Activated CD8-positive, alpha-beta memory T cell treated with anti-CD3 and anti-CD28 coated beads, Interleukin-2, amount 50 U/mL, for 4 hours (primary cell): Measurements from ENCODE around the gene SLC8A1.

Experiments
- DNase-seq: peaks from one replicate; pipeline ENCODE4 v3.0.0-alpha.2; 2020

Gene SLC8A1

DNA sequence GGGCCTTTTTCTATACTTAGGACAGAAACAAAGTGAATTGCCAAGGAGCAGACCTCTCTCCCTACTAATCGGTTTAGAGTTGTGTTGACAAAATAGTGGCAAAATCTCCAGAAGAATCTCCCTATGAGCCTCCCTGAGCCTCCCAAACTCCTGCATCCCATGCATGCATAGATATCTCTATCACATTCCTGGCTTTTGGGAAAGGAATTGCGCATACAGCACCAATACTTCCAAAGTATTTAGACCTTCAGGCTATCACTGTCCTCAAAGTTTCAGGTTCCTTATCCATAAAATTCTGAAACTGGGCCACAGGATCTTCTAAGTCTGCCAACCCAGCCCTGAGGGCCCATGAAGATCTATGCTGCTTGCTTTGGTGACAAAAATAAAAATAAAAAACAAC lies 152.1 kb downstream of the SLC8A1 start:
- no peak for DNase-seq

DNA sequence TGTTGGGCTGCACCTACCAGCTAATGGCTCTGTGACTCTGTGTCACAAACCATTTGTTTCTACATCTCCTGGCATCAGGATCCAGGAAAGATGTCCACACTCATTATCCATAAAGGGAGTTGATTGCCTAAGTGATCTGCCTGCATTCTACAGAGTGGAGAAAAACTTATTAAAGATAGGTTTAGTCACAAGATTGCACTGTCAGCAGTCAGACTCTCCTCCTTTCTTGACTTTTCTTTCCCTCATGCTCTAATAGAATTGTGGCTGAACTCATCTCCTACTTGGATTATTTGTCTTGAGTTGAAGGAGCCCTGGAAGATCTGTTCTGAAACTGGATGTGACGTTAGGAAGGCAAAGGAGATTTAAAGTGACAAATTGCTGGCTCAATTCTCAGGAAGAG lies 152.7 kb downstream of the SLC8A1 start:
- DNase-seq = no peak

- no peak for DNase-seq
Measured at GRCh38 chr2:40298026-40298425, 153.9 kb downstream of the SLC8A1 start.

DNA sequence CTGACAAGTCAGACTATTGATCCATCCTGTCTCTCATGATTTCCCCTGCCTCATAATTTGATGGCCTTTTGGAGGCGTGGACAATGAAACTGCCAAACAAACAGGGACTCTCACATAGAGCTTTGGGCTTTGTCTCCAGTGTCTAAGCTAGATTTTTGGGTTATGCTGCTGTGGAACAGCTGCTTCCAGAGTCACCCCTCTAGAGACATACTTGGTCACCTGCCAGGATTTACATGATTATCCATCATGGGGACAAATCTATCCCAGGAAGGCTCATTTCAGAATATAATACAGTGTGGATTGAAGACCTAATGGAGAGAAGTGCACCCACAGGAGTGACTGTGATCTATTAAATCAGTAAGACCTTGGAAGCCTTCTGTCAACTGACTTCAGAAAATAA lies 159.6 kb downstream of the SLC8A1 start:
- no peak for DNase-seq

DNA sequence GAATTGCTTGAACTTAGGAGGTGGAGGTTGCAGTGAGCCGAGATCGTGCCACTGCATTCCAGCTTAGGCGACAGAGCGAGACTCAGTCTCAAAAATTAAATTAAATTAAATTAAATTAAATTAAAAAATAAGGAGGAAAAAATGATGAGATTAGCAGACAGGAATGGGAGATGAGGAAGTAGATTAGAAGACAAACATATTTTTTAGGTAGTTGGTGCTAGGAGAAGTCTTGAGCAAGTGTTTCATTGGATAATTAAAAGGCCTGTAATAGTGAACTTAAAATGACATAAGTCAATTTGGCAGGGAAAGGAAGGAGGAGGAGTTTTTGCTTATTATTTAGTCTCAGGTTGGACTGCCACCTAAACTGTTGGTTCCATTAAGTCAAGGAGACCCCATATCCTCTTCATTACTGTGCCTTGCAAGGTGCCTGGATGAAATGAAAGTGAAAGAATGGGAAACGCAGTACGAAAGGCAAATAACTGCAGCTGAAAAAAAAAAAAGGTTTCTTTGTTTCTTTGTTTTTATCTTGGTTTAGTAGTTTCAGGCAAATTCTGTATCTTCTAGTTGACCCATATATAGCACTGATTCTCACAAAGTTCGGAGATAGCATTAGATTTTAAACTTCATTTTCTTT lies 162.0 kb downstream of the SLC8A1 start:
- no peak for DNase-seq

DNA sequence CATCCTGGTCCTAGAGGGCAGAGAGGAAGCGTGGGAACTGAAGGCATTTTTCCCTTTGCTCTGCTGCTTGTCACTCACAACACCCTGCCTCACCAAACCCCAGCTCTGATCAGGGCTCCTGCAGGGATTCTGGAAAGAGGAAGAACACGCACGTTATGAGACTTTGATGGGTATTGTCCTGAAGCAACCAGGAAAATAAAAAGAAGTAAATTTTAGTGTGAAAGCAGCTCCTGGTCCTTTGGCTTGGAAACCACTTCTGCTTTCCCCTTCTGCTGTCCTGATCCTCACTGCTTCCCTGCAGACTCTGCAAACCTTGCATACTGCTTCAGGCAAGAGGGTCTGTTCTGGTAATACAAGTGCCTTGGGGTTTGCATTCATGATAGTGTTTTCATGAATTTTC lies 164.1 kb downstream of the SLC8A1 start:
- DNase-seq = no peak

DNA sequence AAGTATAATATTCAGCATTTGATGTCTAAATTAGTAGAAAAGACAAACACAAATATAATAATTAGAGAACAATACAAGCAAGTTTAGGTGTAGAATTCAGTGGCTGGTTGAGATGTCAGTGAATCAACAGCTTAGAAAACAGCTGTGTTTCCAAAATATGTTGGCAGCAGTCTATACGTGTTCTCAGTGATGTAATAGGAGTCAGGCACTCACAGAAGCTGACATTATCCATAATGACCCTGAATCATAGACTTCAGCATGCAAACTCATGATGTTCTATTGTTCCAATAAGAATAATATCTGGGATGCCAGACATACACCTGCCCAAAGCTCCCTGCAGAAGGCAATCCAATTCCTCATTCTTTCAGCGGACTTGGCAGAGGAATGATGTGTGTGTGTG lies 164.7 kb downstream of the SLC8A1 start:
- DNase-seq = no peak

DNA sequence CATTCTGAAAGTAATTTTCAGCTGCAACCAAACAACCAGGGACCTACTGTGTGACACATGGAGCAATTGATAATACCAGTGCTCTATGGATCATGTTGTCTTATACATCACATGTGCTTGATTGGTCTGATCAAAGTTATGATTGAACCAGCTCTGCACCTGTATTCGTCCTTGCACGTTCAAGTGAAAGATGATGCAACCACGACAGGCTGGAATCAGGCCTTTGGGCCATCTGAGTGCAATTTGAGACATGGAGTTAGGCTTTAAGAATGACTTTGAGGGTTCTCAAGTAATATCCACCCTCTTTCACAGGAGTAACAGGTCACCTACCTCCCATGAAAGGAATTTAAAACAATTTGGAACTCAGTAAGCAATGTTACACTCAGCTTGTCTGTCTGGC lies 165.2 kb downstream of the SLC8A1 start:
- DNase-seq = no peak

DNA sequence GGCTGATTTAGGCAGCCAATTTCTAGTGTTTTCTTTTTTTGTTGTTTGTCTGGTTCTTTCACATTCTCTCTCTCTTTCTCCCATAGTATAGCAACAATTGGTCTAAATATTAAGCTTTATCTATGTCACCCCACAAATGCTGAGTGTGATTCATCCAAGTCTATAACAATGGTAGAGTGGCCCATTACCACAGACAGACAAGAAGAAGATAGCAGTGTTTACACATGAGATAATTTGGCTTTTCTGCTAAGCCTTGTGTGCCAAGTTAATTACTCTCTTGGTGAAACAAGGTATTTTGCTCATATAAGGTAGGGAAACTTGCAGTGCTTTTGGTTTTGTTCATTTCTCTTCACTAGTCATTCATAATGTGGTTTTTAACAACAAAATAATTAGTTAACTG lies 166.5 kb downstream of the SLC8A1 start:
- no peak for DNase-seq

DNA sequence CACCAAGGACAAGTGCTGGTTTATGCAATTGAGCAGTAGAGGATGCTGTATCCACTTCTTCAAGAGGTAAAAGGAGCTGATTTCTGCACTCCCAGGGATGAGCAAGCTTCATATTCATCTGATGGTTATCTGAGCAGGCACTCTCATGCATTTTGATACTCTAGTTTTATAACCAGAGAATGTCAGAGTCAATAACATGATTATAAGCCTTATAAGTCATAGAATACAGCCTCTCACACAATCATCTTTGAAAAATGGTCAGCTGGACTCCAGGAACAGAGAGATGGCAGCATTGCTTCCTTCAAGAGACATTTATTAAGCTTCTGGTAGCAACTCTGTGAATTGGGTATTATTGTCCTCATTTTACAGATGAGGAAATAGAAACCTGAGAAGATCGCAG lies 167.1 kb downstream of the SLC8A1 start:
- DNase-seq = no peak

GRCh38 chr2:40283111-40283909 lies 168.6 kb downstream of the SLC8A1 start:
- no peak for DNase-seq

- no peak for DNase-seq
Measured at GRCh38 chr2:40282428-40282827, 169.5 kb downstream of the SLC8A1 start.

- DNase-seq = no peak
Measured at GRCh38 chr2:40281021-40281940, 170.6 kb downstream of the SLC8A1 start.

DNA sequence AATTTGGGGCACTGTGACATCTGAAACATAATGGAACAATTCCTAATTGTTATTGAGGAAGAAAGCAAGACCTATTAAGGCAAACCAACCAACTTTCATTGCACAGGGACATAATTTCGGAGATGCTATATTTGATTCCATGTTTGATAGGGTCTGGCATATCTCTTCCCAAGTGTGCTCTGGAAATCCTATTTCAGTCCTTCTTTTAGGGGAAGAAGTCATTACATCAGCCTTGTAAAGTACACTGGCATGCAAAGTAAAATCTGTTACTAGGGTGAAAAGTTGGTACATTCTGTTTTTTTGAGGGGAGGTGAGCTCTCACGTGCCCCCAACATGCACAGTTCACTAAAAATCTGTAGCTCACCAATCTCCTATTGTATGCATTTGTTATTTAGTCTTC lies 172.4 kb downstream of the SLC8A1 start:
- no peak for DNase-seq

DNA sequence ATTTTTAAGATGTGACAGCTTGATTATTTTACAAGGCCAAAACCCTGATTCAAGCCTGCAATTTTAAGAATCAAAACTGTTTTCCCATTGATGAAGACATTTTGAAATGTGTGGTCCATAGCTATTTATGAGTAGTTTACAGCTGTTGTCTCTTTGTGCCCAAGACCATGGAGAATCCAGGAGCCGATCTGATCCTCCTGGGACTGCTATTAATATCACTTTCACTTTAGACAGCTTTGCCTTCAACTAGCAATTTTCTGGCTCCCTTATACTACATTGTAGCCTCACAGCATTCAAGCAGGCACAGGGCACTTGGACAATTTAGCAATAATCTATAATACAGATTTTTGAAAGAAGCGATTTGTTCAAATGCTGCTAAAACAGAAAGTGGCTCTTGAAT lies 172.9 kb downstream of the SLC8A1 start:
- DNase-seq = no peak

DNA sequence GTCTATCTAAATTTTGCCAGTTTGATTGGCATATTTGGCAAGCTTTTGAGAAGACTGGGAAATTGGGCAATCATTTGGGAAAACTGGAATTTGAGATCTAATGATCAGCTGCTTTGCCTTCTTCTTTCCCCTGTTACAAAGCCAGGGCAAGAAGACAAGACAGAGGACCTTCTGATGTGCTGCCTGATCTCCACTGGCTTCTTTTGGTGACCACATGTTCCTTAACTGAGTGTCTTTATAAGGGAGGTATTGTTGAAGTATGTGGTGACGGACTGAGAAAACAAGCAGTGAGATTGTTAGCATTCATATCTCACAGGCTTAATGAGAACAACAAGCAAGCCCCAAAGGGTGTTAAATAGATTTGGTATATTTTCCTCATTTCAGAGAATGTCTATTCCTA lies 175.8 kb downstream of the SLC8A1 start:
- no peak for DNase-seq

DNA sequence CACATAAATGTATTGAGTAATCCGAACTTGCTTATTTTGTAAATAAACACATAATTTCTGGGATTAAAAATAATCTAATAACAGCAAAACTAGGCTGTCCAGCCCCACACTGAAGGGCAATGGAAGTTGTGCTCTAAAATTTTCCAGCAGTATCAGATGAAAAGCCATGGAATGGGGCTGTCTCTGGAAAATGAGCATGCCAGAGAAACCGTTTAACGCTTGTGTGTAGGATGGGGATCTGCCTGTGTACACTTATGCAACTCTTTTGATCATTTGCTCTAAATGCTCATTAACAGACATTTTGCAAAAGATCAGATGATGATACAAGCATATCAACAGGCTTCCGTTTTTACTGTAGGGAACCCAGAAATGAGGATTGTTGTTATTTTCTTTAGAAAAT lies 177.6 kb downstream of the SLC8A1 start:
- DNase-seq = no peak

DNA sequence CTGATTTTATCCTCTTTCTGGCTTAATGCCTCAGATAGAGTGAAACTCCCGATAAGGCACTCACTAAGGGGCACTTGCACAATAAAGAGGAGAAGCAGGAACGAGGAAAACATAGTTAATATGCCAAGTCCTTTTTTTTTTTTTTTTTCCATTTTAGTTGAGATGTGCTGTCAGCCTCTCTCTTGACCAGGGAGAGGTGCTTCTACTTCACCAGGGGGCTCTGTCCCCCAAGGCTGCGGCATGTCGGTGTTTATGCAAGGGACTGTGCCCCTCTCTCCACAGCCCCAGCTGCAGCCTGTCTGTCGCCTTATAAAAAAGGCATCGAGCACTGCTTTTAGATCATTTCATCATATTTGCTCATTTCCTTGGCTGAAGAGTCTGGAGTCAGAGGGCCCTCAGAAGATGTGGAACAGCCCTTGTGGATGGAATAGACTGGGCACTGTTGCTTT lies 178.1 kb downstream of the SLC8A1 start:
- no peak for DNase-seq

DNA sequence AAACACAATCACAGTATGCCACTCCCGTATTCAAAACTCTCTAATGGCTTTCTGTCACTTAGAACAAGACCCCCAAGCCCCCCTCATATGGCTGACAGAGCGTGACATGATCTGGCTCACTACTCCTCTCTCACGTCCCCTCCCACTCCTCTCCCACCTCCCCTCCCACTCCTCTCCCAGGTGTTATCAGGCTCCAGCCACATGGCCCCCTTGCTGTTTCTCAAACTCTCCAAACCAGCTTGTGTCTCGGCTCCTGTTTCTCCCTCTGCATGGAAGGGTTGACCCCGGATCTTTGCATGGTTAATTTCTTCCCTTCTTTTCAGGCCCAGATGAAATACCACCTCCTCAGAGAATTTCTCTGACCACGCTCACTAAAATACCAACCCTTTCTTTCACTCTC lies 180.8 kb downstream of the SLC8A1 start:
- DNase-seq = no peak

DNA sequence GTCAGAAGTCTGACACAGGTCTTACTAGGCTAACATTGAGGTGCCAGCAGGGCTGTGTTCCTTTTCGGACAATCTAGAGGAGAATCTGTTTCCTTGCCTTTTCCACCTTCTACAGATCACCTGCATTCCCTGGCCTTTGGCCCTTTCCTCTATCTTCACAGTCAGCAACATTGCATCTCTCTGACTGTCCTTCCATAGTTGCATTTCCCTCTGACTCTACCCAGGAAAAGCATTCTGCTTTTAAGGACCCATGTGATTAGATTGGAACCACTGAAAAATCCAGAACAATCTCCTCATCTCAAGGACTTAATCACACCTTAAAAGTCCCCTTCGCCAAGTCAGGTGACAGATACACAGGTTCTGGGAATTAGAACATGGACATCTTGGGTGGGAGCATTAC lies 181.5 kb downstream of the SLC8A1 start:
- no peak for DNase-seq

DNA sequence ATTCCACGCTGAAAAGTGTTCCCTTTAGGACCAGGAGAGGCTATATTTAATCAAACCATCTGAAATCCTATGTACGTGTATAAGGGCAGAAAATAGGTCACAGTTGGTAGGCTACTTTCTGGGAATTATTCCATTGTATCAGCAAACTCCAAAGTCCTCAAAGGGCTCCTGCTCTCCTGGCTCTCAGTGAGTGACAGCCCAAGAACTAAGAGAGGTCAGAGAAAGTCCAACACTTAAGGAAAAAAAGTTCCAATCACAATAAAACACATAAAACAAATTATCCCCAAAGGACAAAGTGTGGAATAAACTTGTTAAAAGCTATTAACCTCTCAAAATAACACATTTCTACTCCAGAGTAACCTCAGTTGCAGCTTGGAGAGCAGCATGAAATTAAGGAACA lies 183.3 kb downstream of the SLC8A1 start:
- no peak for DNase-seq

DNA sequence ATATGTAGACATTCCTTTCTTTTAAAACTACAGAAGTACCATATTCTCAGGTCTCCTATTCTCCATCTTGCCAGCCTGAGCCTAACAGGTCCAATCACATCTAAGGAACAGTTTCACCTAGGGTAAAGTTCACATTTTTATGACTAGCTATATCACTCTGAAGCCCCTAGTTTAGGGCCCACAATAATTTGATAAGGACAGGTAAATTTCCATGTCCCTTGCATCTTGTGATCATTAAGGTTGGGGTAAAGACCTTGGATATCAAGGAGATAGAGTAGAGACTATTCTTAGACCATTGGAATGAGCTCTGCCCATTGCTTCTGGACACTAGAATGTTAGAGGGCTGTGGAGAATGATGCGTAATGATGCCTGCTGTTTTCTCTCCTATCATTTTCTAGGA lies 185.7 kb downstream of the SLC8A1 start:
- no peak for DNase-seq

- DNase-seq = no peak
Measured at GRCh38 chr2:40265602-40266001, 186.3 kb downstream of the SLC8A1 start.

GRCh38 chr2:40261042-40261441 lies 190.8 kb downstream of the SLC8A1 start:
- DNase-seq = no peak
